ENCODE data around the gene CERK. TPM values are rescaled to one million over a fixed set of nuclear protein-coding genes. Genes with fewer than 3 reads are reported as not detected.

CERK gene
- polyA plus RNA-seq, 1 of the 3 experiments (the other 2 are of a cell fraction), result 32.6 TPM

DNA sequence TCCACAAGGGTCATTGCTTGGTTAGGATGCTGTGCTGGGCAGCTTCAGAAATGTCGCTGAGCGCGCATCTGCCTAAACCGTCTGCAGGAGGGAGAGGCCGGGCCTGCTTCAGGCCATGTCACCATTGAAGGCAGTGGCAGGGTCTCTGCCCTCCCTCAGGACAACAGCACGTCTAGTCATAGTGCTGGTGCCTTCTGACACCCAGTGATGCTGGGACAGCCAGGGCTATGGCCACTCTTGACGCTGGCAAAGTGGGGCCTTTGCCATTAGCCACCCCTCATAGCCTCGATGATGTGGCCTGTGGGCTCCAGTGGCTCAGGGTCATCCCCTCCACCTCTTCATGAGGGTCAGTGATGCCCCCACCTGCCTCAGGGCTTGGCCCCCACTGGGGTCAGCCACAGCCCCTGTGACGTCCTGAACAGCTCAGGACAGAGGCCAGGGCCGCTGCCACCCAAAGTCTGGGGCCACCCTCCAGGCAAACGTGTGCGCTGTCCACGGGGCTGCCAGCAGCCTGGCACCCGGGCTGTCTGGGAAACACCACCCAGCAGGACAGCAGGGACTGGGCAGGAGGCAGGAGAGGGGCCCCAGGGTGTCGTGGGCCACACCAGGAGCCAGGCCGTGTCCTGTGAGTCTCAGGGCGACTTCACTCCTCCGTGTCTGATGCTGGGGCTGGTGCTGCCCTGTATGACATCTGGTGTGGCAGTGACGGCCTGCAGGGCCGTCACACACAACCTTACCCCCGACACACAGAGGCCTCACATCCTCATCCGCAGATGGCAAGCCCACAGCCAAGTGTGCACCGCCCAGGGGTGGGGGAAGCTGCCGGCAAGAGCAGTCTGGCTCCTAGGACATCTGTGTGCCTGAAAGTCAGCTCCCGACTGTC is 42.5 kb downstream of the CERK start:
- no peaks in the 10 kb centered on the region for H4K20me1 ChIP-seq (ENCODE audit: insufficient read depth)
- H3K4me2 ChIP-seq, result no peak overlapping the region
- 95% methylated on average over 5 of the region's 25 CpGs for WGBS (ENCODE audit: low lambda C conversion rate)
- CTCF ChIA-PET, result interaction anchor here (0.7 kb wide), 1 partner anchor 133 kb away, joined by 3 read pairs; no protein-coding TSS in a partner anchor
- H3K4me3 ChIP-seq (ENCODE audit: low read depth in 2 of 2, low read length in 1 of 2), result no peak overlapping the region
- TF ChIP-seq SIN3A (IDR thresholded peaks at IDR 0.05; ENCODE audit: borderline replicate concordance, low read depth, low read length) (no peak), EP300 (IDR thresholded peaks at IDR 0.05; ENCODE audit: borderline replicate concordance in 1 of 2, low read depth in 1 of 2, low read length in 1 of 2) (no peak), FOXM1 (IDR thresholded peaks at IDR 0.05; ENCODE audit: low read depth) (no peak), FOSL2 (IDR thresholded peaks at IDR 0.05; ENCODE audit: borderline replicate concordance, low read depth) (no peak), GATA2 (CRISPR knock-in tag; IDR thresholded peaks at IDR 0.05) (no peak), ELF1 (IDR thresholded peaks at IDR 0.05) (no peak), RCOR1 (IDR thresholded peaks at IDR 0.05; ENCODE audit: low read length) (no peak), JUND (IDR thresholded peaks at IDR 0.05) (no peak), CHD2 (IDR thresholded peaks at IDR 0.05; ENCODE audit: low read length, partially characterized antibody) (no peak)
- TF ChIP-seq, protein P1, sequence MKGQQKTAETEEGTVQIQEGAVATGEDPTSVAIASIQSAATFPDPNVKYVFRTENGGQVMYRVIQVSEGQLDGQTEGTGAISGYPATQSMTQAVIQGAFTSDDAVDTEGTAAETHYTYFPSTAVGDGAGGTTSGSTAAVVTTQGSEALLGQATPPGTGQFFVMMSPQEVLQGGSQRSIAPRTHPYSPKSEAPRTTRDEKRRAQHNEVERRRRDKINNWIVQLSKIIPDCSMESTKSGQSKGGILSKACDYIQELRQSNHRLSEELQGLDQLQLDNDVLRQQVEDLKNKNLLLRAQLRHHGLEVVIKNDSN (IDR thresholded peaks at IDR 0.05; ENCODE audit: borderline replicate concordance, low read depth), result no peak
- TF ChIP-seq, protein P2, sequence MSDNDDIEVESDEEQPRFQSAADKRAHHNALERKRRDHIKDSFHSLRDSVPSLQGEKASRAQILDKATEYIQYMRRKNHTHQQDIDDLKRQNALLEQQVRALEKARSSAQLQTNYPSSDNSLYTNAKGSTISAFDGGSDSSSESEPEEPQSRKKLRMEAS (IDR thresholded peaks at IDR 0.05; ENCODE audit: low read depth), result no peak
- H3K36me3 ChIP-seq (replicated peaks in 1 of 2; ENCODE audit: control insufficient read depth in 1 of 2, insufficient read depth in 2 of 2, low read length in 1 of 2), result peaks cover 26 to 61% of the 10 kb centered on the region in 2 experiments
- H3K9ac ChIP-seq, result no peak overlapping the region
- no peak overlapping the region for H2AFZ ChIP-seq (ENCODE audit: low read depth)
- POLR2A ChIA-PET, result no interaction called here
- H3K9me2 ChIP-seq, result no peaks in the 10 kb centered on the region
- no peaks in the 10 kb centered on the region for H3F3A ChIP-seq (replicated peaks; ENCODE audit: insufficient read depth)
- H3K27ac ChIP-seq (ENCODE audit: low read depth in 2 of 2, low read length in 1 of 2), result no peak overlapping the region
- peak; percentile 33 for DNase-seq
- H3K9me3 ChIP-seq, result no peaks in the 10 kb centered on the region
- no peaks in the 10 kb centered on the region for H3K79me2 ChIP-seq (ENCODE audit: insufficient read depth)
- no peaks in the 10 kb centered on the region for H3K4me1 ChIP-seq (ENCODE audit: control insufficient read depth in 1 of 2, insufficient read depth in 2 of 2, low read depth in 1 of 2, low read length in 1 of 2)
- H3K27me3 ChIP-seq (ENCODE audit: insufficient read depth), result no peaks in the 10 kb centered on the region

DNA sequence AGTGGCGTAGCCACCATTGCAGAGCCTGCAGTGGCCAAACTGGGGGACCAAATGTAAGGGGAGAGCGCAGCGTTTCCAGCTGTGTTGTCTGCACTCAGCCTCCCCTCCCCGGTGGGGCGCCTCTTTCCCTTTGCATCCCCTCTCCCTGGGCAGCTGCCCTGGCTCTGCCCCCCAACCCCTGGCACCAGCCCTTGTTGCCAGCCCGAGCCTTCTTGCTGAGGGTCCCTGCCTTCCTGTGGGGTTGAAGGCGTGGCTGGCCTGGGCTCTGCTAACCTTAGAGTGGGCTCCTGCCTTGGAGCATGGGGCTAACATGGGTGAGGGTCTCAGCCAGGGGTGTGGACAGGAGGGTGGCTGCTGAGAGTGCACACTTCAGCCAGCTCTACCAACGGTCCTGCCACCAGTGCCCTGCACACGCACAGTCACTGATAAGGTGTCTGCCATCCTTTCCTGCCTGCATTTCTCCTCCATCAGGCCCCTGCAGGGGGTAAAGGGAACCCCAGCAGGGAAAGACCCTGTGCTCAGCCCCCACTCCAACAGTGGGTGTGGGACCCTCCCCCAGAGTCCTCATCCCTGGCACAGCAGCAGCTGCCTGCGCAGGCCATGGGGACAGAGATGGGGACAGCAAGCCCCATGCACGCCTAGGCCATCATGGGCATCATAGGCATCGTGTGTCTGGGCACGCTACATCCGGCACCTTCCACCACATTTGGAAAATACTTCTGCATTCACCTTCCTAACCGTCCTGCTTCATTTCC is 43.5 kb downstream of the CERK start:
- Histone ChIP-seq H3K9me3 (no peaks in the 10 kb centered on the region), H3F3A (replicated peaks; ENCODE audit: insufficient read depth) (no peaks in the 10 kb centered on the region), H3K4me3 (ENCODE audit: low read depth in 2 of 2, low read length in 1 of 2) (no peak overlapping the region), H4K20me1 (ENCODE audit: insufficient read depth) (no peaks in the 10 kb centered on the region), H3K27me3 (ENCODE audit: insufficient read depth) (no peaks in the 10 kb centered on the region), H3K4me1 (ENCODE audit: control insufficient read depth in 1 of 2, insufficient read depth in 2 of 2, low read depth in 1 of 2, low read length in 1 of 2) (no peaks in the 10 kb centered on the region), H2AFZ (ENCODE audit: low read depth) (no peak overlapping the region), H3K27ac (ENCODE audit: low read depth in 2 of 2, low read length in 1 of 2) (no peak overlapping the region), H3K79me2 (ENCODE audit: insufficient read depth) (no peaks in the 10 kb centered on the region), H3K4me2 (no peak overlapping the region), H3K9me2 (no peaks in the 10 kb centered on the region), H3K36me3 (replicated peaks in 1 of 2; ENCODE audit: control insufficient read depth in 1 of 2, insufficient read depth in 2 of 2, low read length in 1 of 2) (peaks cover 32 to 71% of the 10 kb centered on the region in 2 experiments), H3K9ac (no peak overlapping the region)
- POLR2A ChIA-PET, result no interaction called here
- no peak for DNase-seq
- CTCF ChIA-PET, result interaction anchor here (0.7 to 0.9 kb wide), 2 partner anchors 27 to 132 kb away, joined by 3 read pairs; no protein-coding TSS in a partner anchor
- 97% methylated on average over 11 of the region's 15 CpGs for WGBS (ENCODE audit: low lambda C conversion rate)
- no peak for TF ChIP-seq GATA2 (CRISPR knock-in tag; IDR thresholded peaks at IDR 0.05)
